ENCODE data around the gene ASPDH. TPM values are rescaled to one million over a fixed set of nuclear protein-coding genes. Genes with fewer than 3 reads are reported as not detected.

The ASPDH gene
- total RNA-seq, 3 donors from 2014 or later: not detected

GRCh38 chr19:50490411-50490811 lies 23.3 kb downstream of the ASPDH start:
- ATAC-seq (no peak), DNase-seq (no peak)
- Histone ChIP-seq H3K36me3 (ENCODE audit: low read depth) (no peaks in the 10 kb centered on the region), H3K4me1 (ENCODE audit: low read depth) (no peaks in the 10 kb centered on the region), H3K4me3 (no peak overlapping the region), H3K9me3 (no peaks in the 10 kb centered on the region)
- no peak for TF ChIP-seq CTCF (IDR thresholded peaks at IDR 0.05)
- intact Hi-C loops (cut with DNase I, micrococcal nuclease): no loop called here

- ATAC-seq: no peak
- intact Hi-C loops (cut with DNase I, micrococcal nuclease): no loop called here
These were observed 24.2 kb downstream of the ASPDH start for GRCh38 chr19:50489461-50490011.

GRCh38 chr19:50488389-50489194 lies 25.1 kb downstream of the ASPDH start:
- intact Hi-C loops (cut with DNase I, micrococcal nuclease): no loop called here
- no peak for DNase-seq

More at GRCh38 chr19:50489461-50490011, 24.2 kb downstream of the ASPDH start:
- no peaks in the 10 kb centered on the region for H3K9me3 ChIP-seq
- TF ChIP-seq CTCF (IDR thresholded peaks at IDR 0.05): no peak
- DNase-seq: no peak
- H3K36me3 ChIP-seq (ENCODE audit: low read depth): no peaks in the 10 kb centered on the region
- no peak overlapping the region for H3K4me3 ChIP-seq
- H3K4me1 ChIP-seq (ENCODE audit: low read depth): no peaks in the 10 kb centered on the region

GRCh38 chr19:50486823-50487515 lies 26.7 kb downstream of the ASPDH start:
- no peaks in the 10 kb centered on the region for H3K9me3 ChIP-seq
- no peaks in the 10 kb centered on the region for H3K36me3 ChIP-seq (ENCODE audit: low read depth)
- intact Hi-C loops (cut with DNase I, micrococcal nuclease): no loop called here
- no peak overlapping the region for H3K4me3 ChIP-seq
- H3K4me1 ChIP-seq (ENCODE audit: low read depth): no peaks in the 10 kb centered on the region
- no peak for TF ChIP-seq CTCF (IDR thresholded peaks at IDR 0.05)
- peak; percentile 31 for ATAC-seq
- DNase-seq: peak in 1 of 3 donors; percentile 36

More at GRCh38 chr19:50488389-50489194, 25.1 kb downstream of the ASPDH start:
- ATAC-seq: no peak
- Histone ChIP-seq H3K4me1 (ENCODE audit: low read depth) (no peaks in the 10 kb centered on the region), H3K36me3 (ENCODE audit: low read depth) (no peaks in the 10 kb centered on the region), H3K4me3 (no peak overlapping the region), H3K9me3 (no peaks in the 10 kb centered on the region)
- no peak for TF ChIP-seq CTCF (IDR thresholded peaks at IDR 0.05)

GRCh38 chr19:50485284-50485955 lies 28.3 kb downstream of the ASPDH start:
- H3K36me3 ChIP-seq (ENCODE audit: low read depth): no peaks in the 10 kb centered on the region
- H3K9me3 ChIP-seq: no peaks in the 10 kb centered on the region
- DNase-seq (no peak), ATAC-seq (no peak)
- TF ChIP-seq CTCF (IDR thresholded peaks at IDR 0.05): no peak
- intact Hi-C loops (cut with DNase I, micrococcal nuclease): no loop called here
- H3K4me3 ChIP-seq: no peak overlapping the region
- no peaks in the 10 kb centered on the region for H3K4me1 ChIP-seq (ENCODE audit: low read depth)
